Measurements from ENCODE around the gene DLL1.
A peak's percentile ranks its signal among the peaks of the same experiment; 100 is the strongest.

Gene DLL1

GRCh38 chr6:170286934-170287265 lies 4.0 kb downstream of the DLL1 start:
- H3K9me3 ChIP-seq (ENCODE audit: control insufficient read depth, low read length), result no peaks in the 10 kb centered on the region
- H3K27me3 ChIP-seq (replicated peaks; ENCODE audit: control insufficient read depth, insufficient read depth, low read length), result peaks cover 4% of the 10 kb centered on the region
- H3K36me3 ChIP-seq (ENCODE audit: control insufficient read depth, insufficient read depth, low read length, severe bottlenecking), result no peaks in the 10 kb centered on the region
- no peak overlapping the region for H3K4me3 ChIP-seq (ENCODE audit: low read length)
- H3K9ac ChIP-seq (ENCODE audit: low read length), result no peak overlapping the region
- peaks cover 16% of the 10 kb centered on the region for H3K4me1 ChIP-seq (ENCODE audit: control insufficient read depth, insufficient read depth, low read length)
- no peak for DNase-seq (ENCODE audit: low read depth)

GRCh38 chr6:170286246-170286933 lies 4.5 kb downstream of the DLL1 start:
- Histone ChIP-seq H3K9me3 (ENCODE audit: control insufficient read depth, low read length) (no peaks in the 10 kb centered on the region), H3K36me3 (ENCODE audit: control insufficient read depth, insufficient read depth, low read length, severe bottlenecking) (no peaks in the 10 kb centered on the region), H3K27me3 (replicated peaks; ENCODE audit: control insufficient read depth, insufficient read depth, low read length) (peaks cover 4% of the 10 kb centered on the region), H3K4me3 (ENCODE audit: low read length) (no peak overlapping the region), H3K9ac (ENCODE audit: low read length) (no peak overlapping the region), H3K4me1 (ENCODE audit: control insufficient read depth, insufficient read depth, low read length) (peaks cover 11% of the 10 kb centered on the region)
- DNase-seq (ENCODE audit: low read depth), result no peak

GRCh38 chr6:170285482-170285881 lies 5.4 kb downstream of the DLL1 start:
- Histone ChIP-seq H3K9me3 (ENCODE audit: control insufficient read depth, low read length) (no peaks in the 10 kb centered on the region), H3K9ac (ENCODE audit: low read length) (no peak overlapping the region), H3K4me1 (ENCODE audit: control insufficient read depth, insufficient read depth, low read length) (peaks cover 11% of the 10 kb centered on the region), H3K36me3 (ENCODE audit: control insufficient read depth, insufficient read depth, low read length, severe bottlenecking) (no peaks in the 10 kb centered on the region), H3K27me3 (replicated peaks; ENCODE audit: control insufficient read depth, insufficient read depth, low read length) (peaks cover 4% of the 10 kb centered on the region), H3K4me3 (ENCODE audit: low read length) (no peak overlapping the region)
- no peak for DNase-seq (ENCODE audit: low read depth)

GRCh38 chr6:170284866-170285469 lies 5.9 kb downstream of the DLL1 start:
- no peaks in the 10 kb centered on the region for H3K9me3 ChIP-seq (ENCODE audit: control insufficient read depth, low read length)
- no peak for DNase-seq (ENCODE audit: low read depth)
- peaks cover 13% of the 10 kb centered on the region for H3K4me1 ChIP-seq (ENCODE audit: control insufficient read depth, insufficient read depth, low read length)
- H3K9ac ChIP-seq (ENCODE audit: low read length), result no peak overlapping the region
- H3K4me3 ChIP-seq (ENCODE audit: low read length), result no peak overlapping the region
- H3K36me3 ChIP-seq (ENCODE audit: control insufficient read depth, insufficient read depth, low read length, severe bottlenecking), result no peaks in the 10 kb centered on the region
- peaks cover 4% of the 10 kb centered on the region for H3K27me3 ChIP-seq (replicated peaks; ENCODE audit: control insufficient read depth, insufficient read depth, low read length)

- Histone ChIP-seq H3K36me3 (ENCODE audit: control insufficient read depth, insufficient read depth, low read length, severe bottlenecking) (no peaks in the 10 kb centered on the region), H3K4me1 (ENCODE audit: control insufficient read depth, insufficient read depth, low read length) (peaks cover 18% of the 10 kb centered on the region), H3K9ac (ENCODE audit: low read length) (no peak overlapping the region), H3K4me3 (ENCODE audit: low read length) (no peak overlapping the region), H3K27me3 (replicated peaks; ENCODE audit: control insufficient read depth, insufficient read depth, low read length) (peaks cover 4% of the 10 kb centered on the region), H3K9me3 (ENCODE audit: control insufficient read depth, low read length) (no peaks in the 10 kb centered on the region)
- DNase-seq (ENCODE audit: low read depth), result no peak
These were observed 6.6 kb downstream of the DLL1 start for GRCh38 chr6:170284126-170284773.

- Histone ChIP-seq H3K4me3 (ENCODE audit: low read length) (no peak overlapping the region), H3K36me3 (ENCODE audit: control insufficient read depth, insufficient read depth, low read length, severe bottlenecking) (no peaks in the 10 kb centered on the region), H3K9ac (ENCODE audit: low read length) (no peak overlapping the region), H3K9me3 (ENCODE audit: control insufficient read depth, low read length) (no peaks in the 10 kb centered on the region), H3K4me1 (ENCODE audit: control insufficient read depth, insufficient read depth, low read length) (peaks cover 18% of the 10 kb centered on the region), H3K27me3 (replicated peaks; ENCODE audit: control insufficient read depth, insufficient read depth, low read length) (peaks cover 4% of the 10 kb centered on the region)
- DNase-seq (ENCODE audit: low read depth), result no peak
These were observed 7.4 kb downstream of the DLL1 start for GRCh38 chr6:170283212-170284081.

- Histone ChIP-seq H3K27me3 (replicated peaks; ENCODE audit: control insufficient read depth, insufficient read depth, low read length) (no peaks in the 10 kb centered on the region), H3K9ac (ENCODE audit: low read length) (no peak overlapping the region), H3K9me3 (ENCODE audit: control insufficient read depth, low read length) (no peaks in the 10 kb centered on the region), H3K4me1 (ENCODE audit: control insufficient read depth, insufficient read depth, low read length) (peaks cover 11% of the 10 kb centered on the region), H3K36me3 (ENCODE audit: control insufficient read depth, insufficient read depth, low read length, severe bottlenecking) (no peaks in the 10 kb centered on the region), H3K4me3 (ENCODE audit: low read length) (no peak overlapping the region)
- no peak for DNase-seq (ENCODE audit: low read depth)
These were observed 8.2 kb downstream of the DLL1 start for GRCh38 chr6:170282512-170283158.

GRCh38 chr6:170281331-170282292 lies 9.3 kb downstream of the DLL1 start:
- peaks cover 11% of the 10 kb centered on the region for H3K4me1 ChIP-seq (ENCODE audit: control insufficient read depth, insufficient read depth, low read length)
- DNase-seq (ENCODE audit: low read depth), result no peak
- H3K9ac ChIP-seq (ENCODE audit: low read length), result no peak overlapping the region
- H3K9me3 ChIP-seq (ENCODE audit: control insufficient read depth, low read length), result no peaks in the 10 kb centered on the region
- H3K4me3 ChIP-seq (ENCODE audit: low read length), result no peak overlapping the region
- H3K27me3 ChIP-seq (replicated peaks; ENCODE audit: control insufficient read depth, insufficient read depth, low read length), result no peaks in the 10 kb centered on the region
- no peaks in the 10 kb centered on the region for H3K36me3 ChIP-seq (ENCODE audit: control insufficient read depth, insufficient read depth, low read length, severe bottlenecking)

- DNase-seq (ENCODE audit: low read depth), result no peak
- H3K4me3 ChIP-seq (ENCODE audit: low read length), result peak overlapping the region; percentile 77
- H3K27me3 ChIP-seq (replicated peaks; ENCODE audit: control insufficient read depth, insufficient read depth, low read length), result peaks cover 1% of the 10 kb centered on the region
- peaks cover 18% of the 10 kb centered on the region for H3K4me1 ChIP-seq (ENCODE audit: control insufficient read depth, insufficient read depth, low read length)
- H3K9me3 ChIP-seq (ENCODE audit: control insufficient read depth, low read length), result no peaks in the 10 kb centered on the region
- H3K9ac ChIP-seq (ENCODE audit: low read length), result peak overlapping the region; percentile 47
- no peaks in the 10 kb centered on the region for H3K36me3 ChIP-seq (ENCODE audit: control insufficient read depth, insufficient read depth, low read length, severe bottlenecking)
These were observed 10.2 kb downstream of the DLL1 start for GRCh38 chr6:170280689-170281045.

GRCh38 chr6:170279977-170280688 lies 10.7 kb downstream of the DLL1 start:
- Histone ChIP-seq H3K36me3 (ENCODE audit: control insufficient read depth, insufficient read depth, low read length, severe bottlenecking) (no peaks in the 10 kb centered on the region), H3K9ac (ENCODE audit: low read length) (peak overlapping the region; percentile 47), H3K9me3 (ENCODE audit: control insufficient read depth, low read length) (no peaks in the 10 kb centered on the region), H3K27me3 (replicated peaks; ENCODE audit: control insufficient read depth, insufficient read depth, low read length) (peaks cover 6% of the 10 kb centered on the region), H3K4me1 (ENCODE audit: control insufficient read depth, insufficient read depth, low read length) (peaks cover 18% of the 10 kb centered on the region), H3K4me3 (ENCODE audit: low read length) (peak overlapping the region; percentile 77)
- peak; percentile 59 for DNase-seq (ENCODE audit: low read depth)

Measured in adipocyte (in vitro differentiated cells).